ENCODE measurements around the gene PCDHGA9. TPM values are rescaled to one million over a fixed set of nuclear protein-coding genes. Genes with fewer than 3 reads are reported as not detected.
"Not testable (repeated sequence)": the region's sequence is repeated elsewhere in the genome, so short reads cannot be mapped to it uniquely, and the experiment has no call there.

PCDHGA9 gene
- total RNA-seq, 4 donors from 2014 or later = 3.3 to 8.7 (median 4.9) TPM

GRCh38 chr5:141393267-141393666 is 9.3 kb upstream of the PCDHGA9 start:
- TF ChIP-seq, protein P1, sequence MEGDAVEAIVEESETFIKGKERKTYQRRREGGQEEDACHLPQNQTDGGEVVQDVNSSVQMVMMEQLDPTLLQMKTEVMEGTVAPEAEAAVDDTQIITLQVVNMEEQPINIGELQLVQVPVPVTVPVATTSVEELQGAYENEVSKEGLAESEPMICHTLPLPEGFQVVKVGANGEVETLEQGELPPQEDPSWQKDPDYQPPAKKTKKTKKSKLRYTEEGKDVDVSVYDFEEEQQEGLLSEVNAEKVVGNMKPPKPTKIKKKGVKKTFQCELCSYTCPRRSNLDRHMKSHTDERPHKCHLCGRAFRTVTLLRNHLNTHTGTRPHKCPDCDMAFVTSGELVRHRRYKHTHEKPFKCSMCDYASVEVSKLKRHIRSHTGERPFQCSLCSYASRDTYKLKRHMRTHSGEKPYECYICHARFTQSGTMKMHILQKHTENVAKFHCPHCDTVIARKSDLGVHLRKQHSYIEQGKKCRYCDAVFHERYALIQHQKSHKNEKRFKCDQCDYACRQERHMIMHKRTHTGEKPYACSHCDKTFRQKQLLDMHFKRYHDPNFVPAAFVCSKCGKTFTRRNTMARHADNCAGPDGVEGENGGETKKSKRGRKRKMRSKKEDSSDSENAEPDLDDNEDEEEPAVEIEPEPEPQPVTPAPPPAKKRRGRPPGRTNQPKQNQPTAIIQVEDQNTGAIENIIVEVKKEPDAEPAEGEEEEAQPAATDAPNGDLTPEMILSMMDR (IDR thresholded peaks at IDR 0.05) = no peak
- TF ChIP-seq POLR2A (IDR thresholded peaks at IDR 0.05; ENCODE audit: low read depth) (no peak), EP300 (IDR thresholded peaks at IDR 0.05) (no peak), POLR2AphosphoS5 (IDR thresholded peaks at IDR 0.05) (no peak)
- Histone ChIP-seq H3K4me1 (no peaks in the 10 kb centered on the region), H3K27ac (replicated peaks in 1 of 4) (no peak overlapping the region), H3K4me3 (no peak overlapping the region), H3K27me3 (peaks cover 0 to 12% (median 0%) of the 10 kb centered on the region in 4 donors), H3K36me3 (peaks cover 0 to 12% (median 5%) of the 10 kb centered on the region in 4 donors), H3K9me3 (peaks cover 12 to 97% (median 95%) of the 10 kb centered on the region in 4 donors)
- 43% methylated on average over 16 of the region's 21 CpGs for WGBS
- no peak for DNase-seq (ENCODE audit: extremely low spot score)
- intact Hi-C loops (cut with DNase I) = no loop called here

DNA sequence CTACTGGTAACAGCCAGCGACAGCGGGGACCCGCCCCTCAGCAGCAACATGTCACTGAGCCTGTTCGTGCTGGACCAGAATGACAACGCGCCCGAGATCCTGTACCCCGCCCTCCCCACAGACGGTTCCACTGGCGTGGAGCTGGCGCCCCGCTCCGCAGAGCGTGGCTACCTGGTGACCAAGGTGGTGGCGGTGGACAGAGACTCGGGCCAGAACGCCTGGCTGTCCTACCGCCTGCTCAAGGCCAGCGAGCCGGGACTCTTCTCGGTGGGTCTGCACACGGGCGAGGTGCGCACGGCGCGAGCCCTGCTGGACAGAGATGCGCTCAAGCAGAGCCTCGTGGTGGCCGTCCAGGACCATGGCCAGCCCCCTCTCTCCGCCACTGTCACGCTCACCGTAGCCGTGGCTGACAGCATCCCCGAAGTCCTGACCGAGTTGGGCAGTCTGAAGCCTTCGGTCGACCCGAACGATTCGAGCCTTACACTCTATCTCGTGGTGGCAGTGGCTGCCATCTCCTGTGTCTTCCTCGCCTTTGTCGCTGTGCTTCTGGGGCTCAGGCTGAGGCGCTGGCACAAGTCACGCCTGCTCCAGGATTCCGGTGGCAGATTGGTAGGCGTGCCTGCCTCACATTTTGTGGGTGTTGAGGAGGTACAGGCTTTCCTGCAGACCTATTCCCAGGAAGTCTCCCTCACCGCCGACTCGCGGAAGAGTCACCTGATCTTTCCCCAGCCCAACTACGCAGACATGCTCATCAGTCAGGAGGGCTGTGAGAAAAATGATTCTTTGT is 8.0 kb upstream of the PCDHGA9 start:
- 28% methylated on average over 21 of the region's 53 CpGs for WGBS
- H3K27ac ChIP-seq (replicated peaks in 1 of 4); DNase-seq (ENCODE audit: extremely low spot score); intact Hi-C loops (cut with DNase I); H3K27me3 ChIP-seq; H3K4me3 ChIP-seq; H3K4me1 ChIP-seq: not testable (repeated sequence)
- H3K9me3 ChIP-seq = peaks cover 24 to 97% (median 95%) of the 10 kb centered on the region in 4 donors
- H3K36me3 ChIP-seq = peaks cover 0 to 12% (median 4%) of the 10 kb centered on the region in 4 donors

DNA sequence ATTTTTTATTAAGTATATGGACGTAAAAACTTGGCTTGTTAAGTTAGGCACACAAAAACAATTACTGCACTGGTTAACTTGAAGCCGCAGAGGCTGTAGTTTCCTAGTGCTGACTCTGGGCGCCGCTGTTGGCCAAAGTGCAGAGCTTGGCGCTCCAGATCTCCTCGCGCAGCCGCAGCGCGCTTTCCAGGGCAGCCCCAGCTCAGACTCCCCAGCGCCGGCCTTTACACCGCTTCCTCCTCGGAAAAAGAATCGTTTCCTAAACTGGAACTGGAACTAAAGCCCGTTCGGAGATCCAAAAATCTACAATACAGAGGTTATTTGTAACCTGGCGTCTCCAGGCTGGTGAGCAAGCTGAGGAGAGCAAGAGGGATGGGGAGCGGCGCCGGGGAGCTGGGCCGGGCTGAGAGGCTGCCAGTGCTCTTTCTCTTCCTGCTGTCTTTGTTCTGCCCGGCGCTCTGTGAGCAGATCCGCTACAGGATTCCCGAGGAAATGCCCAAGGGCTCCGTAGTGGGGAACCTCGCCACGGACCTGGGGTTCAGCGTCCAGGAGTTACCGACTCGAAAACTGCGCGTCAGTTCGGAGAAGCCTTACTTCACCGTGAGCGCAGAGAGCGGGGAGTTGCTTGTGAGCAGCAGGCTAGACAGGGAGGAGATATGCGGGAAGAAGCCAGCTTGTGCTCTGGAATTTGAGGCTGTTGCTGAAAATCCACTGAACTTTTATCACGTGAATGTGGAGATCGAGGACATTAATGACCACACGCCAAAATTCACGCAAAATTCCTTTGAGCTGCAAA is 4.6 kb upstream of the PCDHGA9 start, which contains the start of gene PCDHGB5:
TSS of gene PCDHGB5 (plus strand) at position 192 of the 796 bp plus-strand sequence. CDS start at position 373, 181 bp downstream.
- Histone ChIP-seq H3K4me3 (peak within 1 kb of the TSS; percentile 20 to 44 (median 28)), H3K27me3 (peaks cover 0 to 13% (median 0%) of the 10 kb centered on the region in 4 donors), H3K9me3 (peaks cover 21 to 94% (median 93%) of the 10 kb centered on the region in 4 donors)
- H3K36me3 ChIP-seq; H3K4me1 ChIP-seq; intact Hi-C loops (cut with DNase I); H3K27ac ChIP-seq (replicated peaks in 1 of 4); DNase-seq (ENCODE audit: extremely low spot score): not testable (repeated sequence)
- WGBS = 9% methylated on average over 20 of the region's 43 CpGs
- TF ChIP-seq, protein P1 (IDR thresholded peaks at IDR 0.05) = peak; percentile 14 to 40 (median 37)

DNA sequence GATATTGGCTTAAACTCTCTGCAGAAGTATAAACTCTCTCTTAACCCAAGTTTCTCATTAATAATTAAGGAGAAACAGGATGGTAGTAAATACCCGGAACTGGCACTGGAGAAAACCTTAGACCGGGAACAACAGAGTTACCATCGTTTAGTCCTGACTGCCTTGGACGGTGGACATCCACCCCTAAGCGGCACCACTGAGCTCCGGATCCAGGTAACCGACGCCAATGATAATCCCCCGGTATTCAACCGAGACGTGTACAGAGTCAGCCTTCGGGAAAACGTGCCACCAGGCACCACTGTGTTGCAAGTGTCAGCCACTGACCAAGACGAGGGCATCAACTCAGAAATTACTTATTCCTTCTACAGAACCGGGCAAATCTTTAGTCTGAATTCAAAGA is 4.0 kb upstream of the PCDHGA9 start:
- DNase-seq (ENCODE audit: extremely low spot score) = no peak
- peaks cover 23 to 94% (median 93%) of the 10 kb centered on the region in 4 donors for H3K9me3 ChIP-seq
- 23% methylated on average over 11 of the region's 15 CpGs for whole genome bisulfite sequencing

More for the DNA sequence above, 4.0 kb upstream of the PCDHGA9 start:
- Histone ChIP-seq H3K36me3 (peaks cover 0 to 6% (median under 1%) of the 10 kb centered on the region in 4 donors), H3K27ac (replicated peaks in 1 of 4) (no peak overlapping the region), H3K4me3 (no peak overlapping the region), H3K4me1 (no peaks in the 10 kb centered on the region), H3K27me3 (peaks cover 0 to 9% (median 0%) of the 10 kb centered on the region in 4 donors)
- intact Hi-C loops (cut with DNase I) = no loop called here
- TF ChIP-seq POLR2AphosphoS5 (IDR thresholded peaks at IDR 0.05) (no peak), POLR2A (IDR thresholded peaks at IDR 0.05; ENCODE audit: low read depth) (no peak), EP300 (IDR thresholded peaks at IDR 0.05) (no peak)
- TF ChIP-seq, protein P1 (IDR thresholded peaks at IDR 0.05) = no peak
